ENCODE data around the gene AIFM1. TPM values are rescaled to one million over a fixed set of nuclear protein-coding genes. Genes with fewer than 3 reads are reported as not detected.

Gene AIFM1
- polyA plus RNA-seq, 2 of the 4 experiments (the other 2 are of a cell fraction) = 90.2 to 103 TPM

DNA sequence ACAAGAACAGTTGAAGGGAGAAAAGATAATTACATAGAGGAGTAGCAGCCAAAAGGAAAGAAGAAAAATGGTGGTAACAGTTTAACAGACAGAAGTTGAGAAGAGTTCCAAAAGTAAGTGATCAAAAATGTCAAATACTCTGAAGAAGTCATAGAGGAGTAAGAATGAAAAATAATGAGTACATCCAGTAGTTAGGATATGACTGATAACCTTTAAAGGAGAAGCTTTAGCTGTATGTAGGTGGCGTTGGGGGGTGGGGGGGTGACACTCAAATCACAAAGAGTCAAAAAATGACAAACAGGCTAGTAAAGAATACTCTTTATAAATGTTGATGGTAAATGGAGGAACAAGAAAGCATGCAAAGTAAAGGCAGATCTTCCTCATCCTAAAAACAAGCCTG lies 46.7 kb upstream of the AIFM1 start:
- ATAC-seq (no peak), DNase-seq (ENCODE audit: low read depth in 1 of 2, low spot score in 1 of 2) (no peak), FAIRE-seq (no peak)
- no CpG with 5 or more reads among the region's 1 CpG for WGBS (ENCODE audit: missing lambda C conversion rate)
- TF ChIP-seq, protein P1, sequence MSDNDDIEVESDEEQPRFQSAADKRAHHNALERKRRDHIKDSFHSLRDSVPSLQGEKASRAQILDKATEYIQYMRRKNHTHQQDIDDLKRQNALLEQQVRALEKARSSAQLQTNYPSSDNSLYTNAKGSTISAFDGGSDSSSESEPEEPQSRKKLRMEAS (IDR thresholded peaks at IDR 0.05) = no peak
- TF ChIP-seq RNF2 (IDR thresholded peaks at IDR 0.05; ENCODE audit: borderline replicate concordance, low read depth) (no peak), MAZ (IDR thresholded peaks at IDR 0.05; ENCODE audit: borderline replicate concordance, low read depth, low read length) (no peak), EHMT2 (IDR thresholded peaks at IDR 0.05; ENCODE audit: low read depth) (no peak)
- H3K4me2 ChIP-seq = no peak overlapping the region
- H3K4me3 ChIP-seq = no peak overlapping the region
- no peak overlapping the region for H3K27ac ChIP-seq
- no peaks in the 10 kb centered on the region for H3K4me1 ChIP-seq
- CTCF ChIA-PET = no interaction called here
- POLR2A ChIA-PET = no interaction called here
- no peaks in the 10 kb centered on the region for H3K9me3 ChIP-seq

DNA sequence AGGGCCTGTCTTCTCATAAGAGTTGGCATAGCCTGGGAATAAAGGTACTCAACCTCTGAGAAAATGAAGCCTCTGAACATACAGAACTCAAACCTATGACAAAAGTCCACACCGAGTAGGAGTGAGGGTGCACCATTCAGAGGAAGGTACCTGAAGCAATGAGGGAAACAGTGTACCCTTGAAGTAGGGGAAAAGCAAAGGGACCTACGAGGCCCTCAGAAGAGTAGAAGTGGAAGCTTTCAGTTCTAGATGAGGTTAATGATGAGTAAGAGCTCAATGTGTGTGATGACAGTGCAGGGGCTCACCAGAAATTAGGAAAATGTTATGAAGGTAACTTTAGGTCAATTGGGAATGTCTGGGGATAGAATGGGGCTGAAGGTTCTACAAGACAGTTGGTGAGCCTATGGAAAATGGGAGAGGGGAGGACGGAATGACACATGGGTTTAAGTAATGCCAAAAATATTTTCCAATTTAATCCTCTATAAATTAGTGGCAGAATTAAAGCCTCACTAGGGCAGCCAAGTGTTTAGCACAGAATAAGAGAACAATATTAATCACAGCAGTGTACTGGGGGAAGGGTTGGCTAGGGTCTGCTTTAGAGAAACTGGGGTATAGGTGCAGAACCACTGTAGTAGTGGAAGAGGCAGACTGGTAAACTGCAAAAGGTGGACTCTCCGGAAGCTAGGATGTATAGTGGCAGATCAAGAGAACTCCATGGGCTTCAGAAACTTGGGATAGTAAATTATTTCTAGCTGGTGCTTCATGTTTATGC lies 46.0 kb upstream of the AIFM1 start:
- TF ChIP-seq TP53 (CRISPR knock-in tag; IDR thresholded peaks at IDR 0.05) (no peak), ZSCAN20 (CRISPR knock-in tag; IDR thresholded peaks at IDR 0.05) (no peak), CBX8 (IDR thresholded peaks at IDR 0.05) (no peak), RNF2 (IDR thresholded peaks at IDR 0.05; ENCODE audit: borderline replicate concordance, low read depth) (no peak), KDM1A (IDR thresholded peaks at IDR 0.05; ENCODE audit: low read depth) (no peak)
- Histone ChIP-seq H3K4me3 (no peak overlapping the region), H3K27ac (no peak overlapping the region), H3K9me3 (no peaks in the 10 kb centered on the region), H3K4me2 (no peak overlapping the region), H3K4me1 (no peaks in the 10 kb centered on the region)
- DNase-seq (ENCODE audit: low read depth in 1 of 2, low spot score in 1 of 2) (no peak), FAIRE-seq (no peak), ATAC-seq (no peak)
- WGBS (ENCODE audit: missing lambda C conversion rate) = 94% methylated on average over 4 of the region's 4 CpGs
- ChIA-PET CTCF (no interaction called here), POLR2A (no interaction called here)

DNA sequence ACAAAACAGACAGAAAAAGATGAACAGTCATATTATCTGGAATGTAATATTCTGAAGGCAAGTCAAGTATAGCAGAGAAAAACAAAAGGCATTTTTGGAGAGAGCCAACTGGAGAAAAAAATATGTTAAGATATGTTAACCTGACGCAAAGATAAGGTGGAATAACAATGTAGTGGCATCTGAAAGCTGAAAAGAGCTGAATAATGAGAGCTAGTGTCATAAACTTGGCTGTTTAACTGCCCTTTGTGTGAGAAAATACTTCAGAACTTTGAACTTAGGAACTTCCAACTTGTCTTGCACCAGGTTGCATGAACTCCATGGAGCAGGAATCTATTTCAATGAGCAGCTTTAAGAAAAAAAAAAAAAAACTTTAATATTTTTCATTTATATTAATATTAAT lies 39.0 kb upstream of the AIFM1 start:
- DNase-seq (ENCODE audit: low read depth in 1 of 2, low spot score in 1 of 2) = no peak
- FAIRE-seq = peak; percentile 90
- Histone ChIP-seq H3K27ac (no peak overlapping the region), H3K4me2 (no peak overlapping the region), H3K4me3 (no peak overlapping the region), H3K4me1 (no peaks in the 10 kb centered on the region), H3K9me3 (no peaks in the 10 kb centered on the region)
- ChIA-PET CTCF (no interaction called here), POLR2A (no interaction called here)
- ATAC-seq = no peak
- WGBS (ENCODE audit: missing lambda C conversion rate) = 0% methylated on average over 1 of the region's 1 CpG
- TF ChIP-seq, protein P2, sequence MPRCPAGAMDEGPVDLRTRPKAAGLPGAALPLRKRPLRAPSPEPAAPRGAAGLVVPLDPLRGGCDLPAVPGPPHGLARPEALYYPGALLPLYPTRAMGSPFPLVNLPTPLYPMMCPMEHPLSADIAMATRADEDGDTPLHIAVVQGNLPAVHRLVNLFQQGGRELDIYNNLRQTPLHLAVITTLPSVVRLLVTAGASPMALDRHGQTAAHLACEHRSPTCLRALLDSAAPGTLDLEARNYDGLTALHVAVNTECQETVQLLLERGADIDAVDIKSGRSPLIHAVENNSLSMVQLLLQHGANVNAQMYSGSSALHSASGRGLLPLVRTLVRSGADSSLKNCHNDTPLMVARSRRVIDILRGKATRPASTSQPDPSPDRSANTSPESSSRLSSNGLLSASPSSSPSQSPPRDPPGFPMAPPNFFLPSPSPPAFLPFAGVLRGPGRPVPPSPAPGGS (IDR thresholded peaks at IDR 0.05) = no peak
- no peak for TF ChIP-seq MAZ (IDR thresholded peaks at IDR 0.05; ENCODE audit: borderline replicate concordance, low read depth, low read length)
- no peak for TF ChIP-seq GATA3 (IDR thresholded peaks at IDR 0.05; ENCODE audit: borderline replicate concordance)
- TF ChIP-seq, protein P3, sequence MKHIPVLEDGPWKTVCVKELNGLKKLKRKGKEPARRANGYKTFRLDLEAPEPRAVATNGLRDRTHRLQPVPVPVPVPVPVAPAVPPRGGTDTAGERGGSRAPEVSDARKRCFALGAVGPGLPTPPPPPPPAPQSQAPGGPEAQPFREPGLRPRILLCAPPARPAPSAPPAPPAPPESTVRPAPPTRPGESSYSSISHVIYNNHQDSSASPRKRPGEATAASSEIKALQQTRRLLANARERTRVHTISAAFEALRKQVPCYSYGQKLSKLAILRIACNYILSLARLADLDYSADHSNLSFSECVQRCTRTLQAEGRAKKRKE (CRISPR knock-in tag; IDR thresholded peaks at IDR 0.05; ENCODE audit: low read depth) = no peak
- TF ChIP-seq POLR2AphosphoS2 (conservative IDR thresholded peaks at IDR 0.05; ENCODE audit: low read length) = no peak
- TF ChIP-seq MAFK (IDR thresholded peaks at IDR 0.05; ENCODE audit: partially characterized antibody) = no peak
- TF ChIP-seq NR3C1 (IDR thresholded peaks at IDR 0.05) = no peak
- TF ChIP-seq SREBF2 (IDR thresholded peaks at IDR 0.05) = no peak
- no peak for TF ChIP-seq CBX2 (IDR thresholded peaks at IDR 0.05; ENCODE audit: borderline replicate concordance, low read depth)
- no peak for TF ChIP-seq FOSB (CRISPR knock-in tag; IDR thresholded peaks at IDR 0.05)
- TF ChIP-seq HEYL (CRISPR knock-in tag; IDR thresholded peaks at IDR 0.05) = no peak
- TF ChIP-seq, protein P4, sequence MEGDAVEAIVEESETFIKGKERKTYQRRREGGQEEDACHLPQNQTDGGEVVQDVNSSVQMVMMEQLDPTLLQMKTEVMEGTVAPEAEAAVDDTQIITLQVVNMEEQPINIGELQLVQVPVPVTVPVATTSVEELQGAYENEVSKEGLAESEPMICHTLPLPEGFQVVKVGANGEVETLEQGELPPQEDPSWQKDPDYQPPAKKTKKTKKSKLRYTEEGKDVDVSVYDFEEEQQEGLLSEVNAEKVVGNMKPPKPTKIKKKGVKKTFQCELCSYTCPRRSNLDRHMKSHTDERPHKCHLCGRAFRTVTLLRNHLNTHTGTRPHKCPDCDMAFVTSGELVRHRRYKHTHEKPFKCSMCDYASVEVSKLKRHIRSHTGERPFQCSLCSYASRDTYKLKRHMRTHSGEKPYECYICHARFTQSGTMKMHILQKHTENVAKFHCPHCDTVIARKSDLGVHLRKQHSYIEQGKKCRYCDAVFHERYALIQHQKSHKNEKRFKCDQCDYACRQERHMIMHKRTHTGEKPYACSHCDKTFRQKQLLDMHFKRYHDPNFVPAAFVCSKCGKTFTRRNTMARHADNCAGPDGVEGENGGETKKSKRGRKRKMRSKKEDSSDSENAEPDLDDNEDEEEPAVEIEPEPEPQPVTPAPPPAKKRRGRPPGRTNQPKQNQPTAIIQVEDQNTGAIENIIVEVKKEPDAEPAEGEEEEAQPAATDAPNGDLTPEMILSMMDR (IDR thresholded peaks at IDR 0.05) = no peak
- TF ChIP-seq, protein P5, sequence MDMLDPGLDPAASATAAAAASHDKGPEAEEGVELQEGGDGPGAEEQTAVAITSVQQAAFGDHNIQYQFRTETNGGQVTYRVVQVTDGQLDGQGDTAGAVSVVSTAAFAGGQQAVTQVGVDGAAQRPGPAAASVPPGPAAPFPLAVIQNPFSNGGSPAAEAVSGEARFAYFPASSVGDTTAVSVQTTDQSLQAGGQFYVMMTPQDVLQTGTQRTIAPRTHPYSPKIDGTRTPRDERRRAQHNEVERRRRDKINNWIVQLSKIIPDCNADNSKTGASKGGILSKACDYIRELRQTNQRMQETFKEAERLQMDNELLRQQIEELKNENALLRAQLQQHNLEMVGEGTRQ (IDR thresholded peaks at IDR 0.05) = no peak

All from A549 (cell line).